K562 (cell line): Measurements from ENCODE around the gene LSM8. TPM values are rescaled to one million over a fixed set of nuclear protein-coding genes. Genes with fewer than 3 reads are reported as not detected.

Experiments used
- ATAC-seq: fragments of 200-7000 bp; cut with Tn5 transposase; 3 replicates; pipeline ENCODE4 v1.9.1; 2020; ENCODE audit warnings: moderate library complexity
- BruUV-seq: library from RNA; stranded (reverse); fragments of 400-500 nt; replicated peaks from 2 replicates; lab custom pipeline; 2021; lab: Mats Ljungman, UMichigan
- CTCF ChIA-PET: fragments of 300-600 bp; formaldehyde crosslinking; extraction: SDS; loops from one replicate; lab custom pipeline; 2021; ENCODE audit warnings: low intra/inter-chr PET ratio; lab: Yijun Ruan, JAX
- POLR2A ChIA-PET: fragments of 300-600, 350-650 bp; sonication (Branson Sonifier 250); formaldehyde crosslinking; extraction: SDS; loops from one replicate; lab custom pipeline; 2021; ENCODE audit warnings: antibody characterized with exemption, inconsistent platforms; lab: Yijun Ruan, JAX
- DNase-seq, 4 experiments: peaks; one replicate each; pipeline versions ENCODE4 v3.0.0 to v3.0.0-alpha.2; 2011 to 2018; ENCODE audit warnings: low spot score in 3 of 4, mixed read lengths in 3 of 4; ENCODE audit errors: extremely low read depth in 1 of 4
- FAIRE-seq: peaks from 2 replicates; lab custom pipeline; 2011; peaks lifted over from hg19 to GRCh38; lab: Jason Lieb, UNC
- H2AFZ ChIP-seq: 2 replicates; pipeline ENCODE4 v1.6.0; 2011; ENCODE audit warnings: low read depth, low read length, control low read depth, inconsistent platforms
- H3K27ac ChIP-seq: fragments of 200-600 bp; 3 replicates; pipeline ENCODE4 v1.8.0; 2011; ENCODE audit warnings: low read depth, mild to moderate bottlenecking, control low read depth, inconsistent platforms, low read length, moderate library complexity, mixed read lengths; ENCODE audit errors: extremely low read depth
- H3K27me3 ChIP-seq, 2 experiments: fragments of 300-600 bp in 1 of 2; 2 replicates in 1 of 2; 3 replicates in 1 of 2; pipeline versions ENCODE4 v1.6.0 to v1.8.0; 2011; ENCODE audit warnings: inconsistent platforms in 2 of 2, low read length in 2 of 2, mild to moderate bottlenecking in 1 of 2, mixed read lengths in 1 of 2, moderate library complexity in 1 of 2; ENCODE audit not compliant: control insufficient read depth in 2 of 2, insufficient read depth in 2 of 2
- H3K36me3 ChIP-seq: fragments of 300-600 bp; 3 replicates; pipeline ENCODE4 v1.8.0; 2011; ENCODE audit warnings: mild to moderate bottlenecking, low read length, inconsistent platforms; ENCODE audit not compliant: control insufficient read depth, insufficient read depth
- H3K4me1 ChIP-seq, 2 experiments: fragments of 200-600 bp in 1 of 2; replicated peaks in 1 of 2; 2 replicates in 1 of 2; 3 replicates in 1 of 2; pipeline versions ENCODE4 v1.5.1 to v1.8.0; 2011; ENCODE audit warnings: inconsistent platforms in 2 of 2, low read length in 2 of 2, mild to moderate bottlenecking in 1 of 2, mixed read lengths in 1 of 2, moderate library complexity in 1 of 2; ENCODE audit not compliant: control insufficient read depth in 2 of 2, insufficient read depth in 2 of 2
- H3K4me2 ChIP-seq: 2 replicates; pipeline ENCODE4 v1.6.1; 2011; ENCODE audit warnings: low read length, control low read depth, inconsistent platforms, mixed read lengths; ENCODE audit not compliant: insufficient read depth
- H3K4me3 ChIP-seq: fragments of 200-600 bp; sonication (generic), shearing (Covaris generic); 2 replicates; pipeline ENCODE4 v1.5.1; 2016; ENCODE audit warnings: control low read depth, inconsistent platforms
- H3K79me2 ChIP-seq: fragments of 200-600 bp; 3 replicates; pipeline ENCODE4 v1.8.0; 2011; ENCODE audit warnings: low read length, inconsistent platforms; ENCODE audit not compliant: control insufficient read depth, insufficient read depth
- H3K9ac ChIP-seq, 2 experiments: 2 replicates each; pipeline versions ENCODE4 v1.6.0 to v1.6.1; 2011; ENCODE audit warnings: low read depth in 2 of 2, low read length in 2 of 2, control low read depth in 1 of 2, inconsistent platforms in 1 of 2, mild to moderate bottlenecking in 1 of 2, mixed read lengths in 1 of 2; ENCODE audit not compliant: insufficient read depth in 1 of 2
- H3K9me1 ChIP-seq: one replicate; pipeline ENCODE4 v1.6.0; 2011; ENCODE audit warnings: inconsistent platforms, mild to moderate bottlenecking, low read length, moderate library complexity; ENCODE audit not compliant: control insufficient read depth, insufficient read depth
- H3K9me3 ChIP-seq: replicated peaks from 2 replicates; pipeline ENCODE4 v1.5.1; 2011; ENCODE audit warnings: low read depth, low read length, inconsistent platforms; ENCODE audit not compliant: control insufficient read depth, insufficient read depth
- H4K20me1 ChIP-seq: replicated peaks from 2 replicates; pipeline ENCODE4 v1.6.1; 2011; ENCODE audit warnings: low read length, inconsistent platforms, mixed read lengths; ENCODE audit not compliant: control insufficient read depth, insufficient read depth
- CAMTA2 ChIP-seq: fragments of 250-450 bp; sonication (Bioruptor Pico); conservative IDR thresholded peaks from 2 replicates; pipeline ENCODE4 v1.5.1; 2022
- CGGBP1 ChIP-seq: fragments of 250-450 bp; sonication (Bioruptor Pico); IDR thresholded peaks from 2 replicates; pipeline ENCODE4 v1.9.0; 2021; ENCODE audit warnings: mild to moderate bottlenecking
- HDAC1 ChIP-seq, 2 experiments: fragments of 450-650 bp; IDR thresholded peaks; 2 replicates each; pipeline ENCODE4 v1.6.1; 2016 to 2017; ENCODE audit warnings: inconsistent platforms in 1 of 2, mild to moderate bottlenecking in 1 of 2, moderate library complexity in 1 of 2
- MIER1 ChIP-seq: fragments of 450-650 bp; IDR thresholded peaks from 2 replicates; pipeline ENCODE4 v1.6.1; 2016; ENCODE audit warnings: antibody characterized with exemption, mild to moderate bottlenecking, low read depth
- RBBP5 ChIP-seq: fragments of 200-600 bp; sonication (generic); IDR thresholded peaks from 2 replicates; pipeline ENCODE4 v1.6.1; 2012; ENCODE audit warnings: borderline replicate concordance, mild to moderate bottlenecking, low read length, control low read depth, inconsistent platforms; ENCODE audit not compliant: insufficient read depth, poor library complexity, severe bottlenecking
- YY1 ChIP-seq, 3 experiments: IDR thresholded peaks; 2 replicates each; pipeline ENCODE4 v1.6.1; 2011; ENCODE audit warnings: low read length in 2 of 3, mild to moderate bottlenecking in 2 of 3, moderate library complexity in 2 of 3, borderline replicate concordance in 1 of 3, control low read depth in 1 of 3, low read depth in 1 of 3; ENCODE audit not compliant: insufficient read depth in 3 of 3, insufficient replicate concordance in 2 of 3, control insufficient read depth in 1 of 3, insufficient read length in 1 of 3; ENCODE audit errors: extremely low read depth in 1 of 3
- ZFP91 ChIP-seq: sonication (generic); formaldehyde crosslinking; IDR thresholded peaks from 2 replicates; pipeline ENCODE4 v1.8.0; 2022; ENCODE audit warnings: mild to moderate bottlenecking, missing genetic modification reagents
- ZNF79 ChIP-seq: fragments of 250-450 bp; sonication (Bioruptor Pico); IDR thresholded peaks from 2 replicates; pipeline ENCODE4 v1.4.0; 2020; ENCODE audit warnings: low read depth, mild to moderate bottlenecking, moderate library complexity
- WGBS: fragments of 100-300 bp; shearing (Covaris generic); methylation state at CpG from one replicate; pipeline ENCODE4 v1.1.6; 2016; ENCODE audit warnings: low coverage, mixed read lengths; ENCODE audit not compliant: insufficient coverage; ENCODE audit errors: missing lambda C conversion rate; 5-methylcytosine and 5-hydroxymethylcytosine counted together
- in situ Hi-C: fragments of 300-500 bp; cut with MboI; formaldehyde crosslinking; loops from 4 replicates; pipeline ENCODE4 v1.15.0; 2018; ENCODE audit warnings: inconsistent platforms, mixed read lengths
- intact Hi-C: fragments of 100-400 bp; cut with micrococcal nuclease; formaldehyde crosslinking; loops from 2 replicates; pipeline ENCODE4 v1.14.2; 2022
- polyA plus RNA-seq, 8 experiments: library from polyadenylated mRNA; depleted of rRNA in 4 of 8; stranded (reverse) in 5 of 8; unstranded in 3 of 8; fragments of >200 nt; fragmentation: Nextera tagmentation in 2 of 8; fragmentation: Illumina TruSeq in 1 of 8; extraction: Ambion mirVana in 2 of 8; extraction: Trizol in 1 of 8; gene quantifications; 2 replicates each; pipeline versions ENCODE4 v1.2.1 to v1.2.3, GENCODE V29; 2011 to 2014; ENCODE audit warnings: inconsistent platforms in 1 of 8, missing spikeins in 1 of 8
- total RNA-seq, 7 experiments: library from RNA; depleted of rRNA in 6 of 7; stranded (reverse); fragments of >200 nt in 6 of 7; fragmentation: Illumina TruSeq in 2 of 7; extraction: Trizol in 2 of 7; gene quantifications; 2 replicates each; pipeline versions ENCODE4 v1.2.1 to v1.2.3, GENCODE V29; 2011 to 2021; ENCODE audit warnings: low replicate concordance in 1 of 7
- TF ChIP-seq, protein P1 (sequence below): fragments of 250-450 bp; sonication (Bioruptor Pico); IDR thresholded peaks from 2 replicates; pipeline ENCODE4 v1.4.0; 2020; ENCODE audit warnings: mild to moderate bottlenecking

LSM8 gene
- total and polyA plus RNA-seq, 9 of the 15 experiments (the other 6 are each of a cell fraction or from before 2014, with no cell fraction given): 81.5 to 340 (median 180) TPM

- no peak within 1 kb of the TSS for H3K4me2 ChIP-seq
- peak within 1 kb of the TSS in 1 of 2 experiments; percentile 12; a peak in 1 of 4 replicates for H3K9ac ChIP-seq
- WGBS: 9% methylated on average over 18 of the region's 18 CpGs
- intact Hi-C loops (no loop called here), in situ Hi-C loops (no loop called here)
- no peak within 1 kb of the TSS for H3K27ac ChIP-seq
- CTCF ChIA-PET: no interaction called here
- H3K4me3 ChIP-seq: no peak within 1 kb of the TSS
- no peaks in the 10 kb centered on the region for H4K20me1 ChIP-seq
- no peaks in the 10 kb centered on the region; a peak in 1 of 5 replicates for H3K4me1 ChIP-seq
- H2AFZ ChIP-seq: no peak within 1 kb of the TSS; the same call in 1 of the 2 replicates
- FAIRE-seq (no peak), DNase-seq (no peak), ATAC-seq (peak; percentile 48)
- H3K36me3 ChIP-seq: no peaks in the 10 kb centered on the region
- no peaks in the 10 kb centered on the region for H3K79me2 ChIP-seq
- TF ChIP-seq RBBP5: no peak
- no peak for TF ChIP-seq MIER1
- no peak for TF ChIP-seq YY1 (IDR thresholded peaks at IDR 0.05; ENCODE audit: borderline replicate concordance in 1 of 3, control insufficient read depth in 1 of 3, extremely low read depth in 1 of 3, insufficient read depth in 3 of 3, insufficient read length in 1 of 3, insufficient replicate concordance in 2 of 3, low read depth in 1 of 3, low read length in 2 of 3)
- TF ChIP-seq, protein P1, sequence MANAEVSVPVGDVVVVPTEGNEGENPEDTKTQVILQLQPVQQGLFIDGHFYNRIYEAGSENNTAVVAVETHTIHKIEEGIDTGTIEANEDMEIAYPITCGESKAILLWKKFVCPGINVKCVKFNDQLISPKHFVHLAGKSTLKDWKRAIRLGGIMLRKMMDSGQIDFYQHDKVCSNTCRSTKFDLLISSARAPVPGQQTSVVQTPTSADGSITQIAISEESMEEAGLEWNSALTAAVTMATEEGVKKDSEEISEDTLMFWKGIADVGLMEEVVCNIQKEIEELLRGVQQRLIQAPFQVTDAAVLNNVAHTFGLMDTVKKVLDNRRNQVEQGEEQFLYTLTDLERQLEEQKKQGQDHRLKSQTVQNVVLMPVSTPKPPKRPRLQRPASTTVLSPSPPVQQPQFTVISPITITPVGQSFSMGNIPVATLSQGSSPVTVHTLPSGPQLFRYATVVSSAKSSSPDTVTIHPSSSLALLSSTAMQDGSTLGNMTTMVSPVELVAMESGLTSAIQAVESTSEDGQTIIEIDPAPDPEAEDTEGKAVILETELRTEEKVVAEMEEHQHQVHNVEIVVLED (CRISPR knock-in tag): 0 out of 2 replicates have a peak, but pooled peaks have one; percentile 27
- TF ChIP-seq HDAC1 (IDR thresholded peaks at IDR 0.05): no peak
- 0 out of 2 replicates have a peak, but pooled peaks have one; percentile 22 for TF ChIP-seq ZNF79 (CRISPR knock-in tag)
- TF ChIP-seq CGGBP1 (CRISPR knock-in tag): no peak
- TF ChIP-seq ZFP91 (CRISPR knock-in tag): no peak
- TF ChIP-seq CAMTA2: no peak
- TF ChIP-seq, all 486 proteins: peak for 2
- no TSS peak for BruUV-seq
- POLR2A ChIA-PET: no interaction called here
- Histone ChIP-seq H3K27me3 (peaks cover 0 to 11% of the 10 kb centered on the region in 2 experiments; a peak in 1 of 5 replicates), H3K9me3 (no peaks in the 10 kb centered on the region), H3K9me1 (no peaks in the 10 kb centered on the region)
Observed at GRCh38 chr7:118224521-118224920, 40.6 kb downstream of the LSM8 start, which contains the start of gene ANKRD7. ANKRD7 (plus strand) TSS chr7:118224704; CDS start chr7:118224831, 127 bp downstream.
